Endothelial cell of umbilical vein (primary cell): Measurements from ENCODE around the gene PPM1J. TPM values are rescaled to one million over a fixed set of nuclear protein-coding genes. Genes with fewer than 3 reads are reported as not detected.

Source experiments
- BruUV-seq: library from RNA; stranded (reverse); fragments of 400-500 nt; replicated peaks from 2 replicates; lab custom pipeline; 2021; lab: Mats Ljungman, UMichigan
- CTCF ChIA-PET: fragments of 300-600, 350-600 bp; sonication (Branson Sonifier 250); formaldehyde crosslinking; loops from one replicate; lab custom pipeline; 2021; ENCODE audit warnings: antibody characterized with exemption, inconsistent platforms; lab: Charles Lee
- POLR2A ChIA-PET: fragments of 300-600, 350-600 bp; sonication (Branson Sonifier 250); formaldehyde crosslinking; loops from one replicate; lab custom pipeline; 2021; ENCODE audit warnings: antibody characterized with exemption, inconsistent platforms; lab: Charles Lee
- DNase-seq: peaks from one replicate; pipeline ENCODE4 v3.0.0-alpha.2; 2011; ENCODE audit warnings: low read depth, low spot score
- FAIRE-seq: peaks from 2 replicates; lab custom pipeline; 2011; peaks lifted over from hg19 to GRCh38; lab: Jason Lieb, UNC
- H2AFZ ChIP-seq: 2 replicates; pipeline ENCODE4 v1.6.0; 2012; ENCODE audit warnings: low read depth, low read length, control low read depth, inconsistent platforms
- H3K27ac ChIP-seq: 2 replicates; pipeline ENCODE4 v1.5.1; 2011; ENCODE audit warnings: low read depth, mild to moderate bottlenecking, control low read depth, low read length, moderate library complexity; ENCODE audit not compliant: insufficient read depth
- H3K27me3 ChIP-seq, 2 experiments: 2 replicates each; pipeline versions ENCODE4 v1.6.0 to v1.6.1; 2011; ENCODE audit warnings: low read length in 2 of 2, mixed read lengths in 1 of 2; ENCODE audit not compliant: control insufficient read depth in 2 of 2, insufficient read depth in 2 of 2
- H3K36me3 ChIP-seq, 2 experiments: 2 replicates in 1 of 2; 3 replicates in 1 of 2; pipeline ENCODE4 v1.5.1; 2011; ENCODE audit warnings: low read length in 2 of 2, mild to moderate bottlenecking in 1 of 2, moderate library complexity in 1 of 2; ENCODE audit not compliant: control insufficient read depth in 2 of 2, insufficient read depth in 2 of 2; ENCODE audit errors: extremely low read depth in 1 of 2
- H3K4me1 ChIP-seq: 3 replicates; pipeline ENCODE4 v1.5.1; 2011; ENCODE audit warnings: mild to moderate bottlenecking, low read length; ENCODE audit not compliant: control insufficient read depth, insufficient read depth; ENCODE audit errors: extremely low read depth
- H3K4me2 ChIP-seq: 2 replicates; pipeline ENCODE4 v1.6.1; 2011; ENCODE audit warnings: low read length, control low read depth, mixed read lengths; ENCODE audit not compliant: insufficient read depth
- H3K4me3 ChIP-seq, 3 experiments: fragments of 200-600 bp in 1 of 3; sonication (generic), shearing (Covaris generic) in 1 of 3; replicated peaks in 1 of 3; 2 replicates each; pipeline ENCODE4 v1.5.1; 2011 to 2016; ENCODE audit warnings: control low read depth in 3 of 3, low read length in 3 of 3, mild to moderate bottlenecking in 2 of 3, inconsistent platforms in 1 of 3, low read depth in 1 of 3, moderate library complexity in 1 of 3; ENCODE audit not compliant: insufficient read depth in 1 of 3
- H3K79me2 ChIP-seq: 2 replicates; pipeline ENCODE4 v1.6.0; 2012; ENCODE audit warnings: low read length, inconsistent platforms; ENCODE audit not compliant: control insufficient read depth, insufficient read depth
- H3K9ac ChIP-seq: replicated peaks from 2 replicates; pipeline ENCODE3; 2011; ENCODE audit warnings: low read length, control low read depth; ENCODE audit not compliant: insufficient read depth; ENCODE audit errors: extremely low read depth
- H3K9me1 ChIP-seq: replicated peaks from 3 replicates; pipeline ENCODE4 v1.6.0; 2011; ENCODE audit warnings: mild to moderate bottlenecking, low read length; ENCODE audit not compliant: control insufficient read depth, insufficient read depth; ENCODE audit errors: extremely low read depth
- H3K9me3 ChIP-seq: replicated peaks from 2 replicates; pipeline ENCODE4 v1.5.1; 2012; ENCODE audit warnings: low read length, inconsistent platforms; ENCODE audit not compliant: control insufficient read depth, insufficient read depth
- H4K20me1 ChIP-seq: replicated peaks from 2 replicates; pipeline ENCODE3; 2011; ENCODE audit warnings: mild to moderate bottlenecking, low read length; ENCODE audit not compliant: control insufficient read depth, insufficient read depth; ENCODE audit errors: extremely low read depth
- EZH2 ChIP-seq: IDR thresholded peaks from 2 replicates; pipeline ENCODE4 v1.6.1; 2012; ENCODE audit warnings: borderline replicate concordance, low read depth, mild to moderate bottlenecking, moderate library complexity, low read length, inconsistent platforms; ENCODE audit not compliant: severe bottlenecking
- GATA2 ChIP-seq: IDR thresholded peaks from 2 replicates; pipeline ENCODE4 v1.7.0; 2011; ENCODE audit warnings: low read depth, mild to moderate bottlenecking, moderate library complexity, mixed read lengths, low read length; ENCODE audit not compliant: insufficient read length, insufficient read depth
- JUN ChIP-seq: IDR thresholded peaks from 2 replicates; pipeline ENCODE4 v1.6.1; 2011; ENCODE audit warnings: borderline replicate concordance, low read depth; ENCODE audit not compliant: insufficient read length, insufficient read depth
- POLR2A ChIP-seq: IDR thresholded peaks from 2 replicates; pipeline ENCODE4 v1.6.1; 2012; ENCODE audit warnings: low read depth, mild to moderate bottlenecking, control low read depth, low read length
- POLR2AphosphoS5 ChIP-seq: IDR thresholded peaks from 2 replicates; pipeline ENCODE4 v1.6.1; 2012; ENCODE audit warnings: low read depth, mild to moderate bottlenecking, control low read depth, low read length, moderate library complexity; ENCODE audit not compliant: insufficient read depth
- dilution Hi-C: fragments of 300-500 bp; cut with MboI; formaldehyde crosslinking; loops from one replicate; pipeline ENCODE4 v1.15.0; 2019; ENCODE audit warnings: low sequenced_read_pairs; ENCODE audit not compliant: extremely low pct_ligation_motif_present
- intact Hi-C: fragments of 100-400 bp; cut with micrococcal nuclease; formaldehyde crosslinking; loops from one replicate; pipeline ENCODE4 v1.10.0; 2022
- polyA plus RNA-seq, 4 experiments: library from polyadenylated mRNA; depleted of rRNA in 3 of 4; stranded (reverse) in 3 of 4; unstranded in 1 of 4; fragments of >200 nt; gene quantifications; 2 replicates each; pipeline versions ENCODE4 v1.2.1 to v1.2.3, GENCODE V29; 2011 to 2012; ENCODE audit warnings: missing spikeins in 1 of 4
- total RNA-seq: library from RNA; stranded (reverse); gene quantifications from 2 replicates; pipeline ENCODE4 v1.2.3, GENCODE V29; 2021
- TF ChIP-seq, protein P1 (sequence below), 2 donors: IDR thresholded peaks; 1 replicate in 1 of 2; 2 replicates in 1 of 2; pipeline ENCODE4 v1.5.1; 2011; ENCODE audit warnings: low read length in 2 of 2, mild to moderate bottlenecking in 2 of 2, moderate library complexity in 2 of 2, control low read depth in 1 of 2, inconsistent platforms in 1 of 2, low read depth in 1 of 2; ENCODE audit not compliant: insufficient read depth in 1 of 2; ENCODE audit errors: extremely low read depth in 1 of 2

PPM1J gene
- total and polyA plus RNA-seq, 2 donors (not counting 3 experiments of a cell fraction or from before 2014, with no cell fraction given): 1.7 to 3.1 TPM

DNA sequence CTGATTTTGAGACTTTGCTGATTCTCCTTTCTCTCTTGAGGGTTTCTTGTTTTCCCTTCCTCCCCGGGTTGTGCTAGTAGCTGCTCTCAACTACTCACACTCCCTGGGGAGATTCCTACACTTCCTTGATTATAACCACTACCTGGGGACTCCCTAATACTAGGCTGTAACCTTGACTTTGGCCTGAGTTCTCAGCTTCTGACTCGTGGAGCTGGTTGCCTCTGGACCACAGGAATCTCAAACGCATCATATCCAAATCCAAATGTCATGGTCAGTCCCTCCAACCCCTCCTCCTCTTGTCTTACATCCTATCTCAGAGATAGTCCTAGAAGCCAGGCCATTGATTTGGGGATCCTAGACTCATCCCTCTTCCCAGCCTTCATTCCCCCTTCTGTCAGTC is 28.7 kb downstream of the PPM1J start:
- Histone ChIP-seq H4K20me1 (no peaks in the 10 kb centered on the region), H3K9me3 (no peaks in the 10 kb centered on the region), H3K4me2 (no peak overlapping the region), H3K9me1 (no peaks in the 10 kb centered on the region), H3K4me1 (no peaks in the 10 kb centered on the region), H3K4me3 (no peak overlapping the region), H2AFZ (no peak overlapping the region), H3K79me2 (no peaks in the 10 kb centered on the region), H3K36me3 (peaks cover 1 to 7% of the 10 kb centered on the region in 2 experiments), H3K27me3 (no peaks in the 10 kb centered on the region), H3K27ac (no peak overlapping the region), H3K9ac (no peak overlapping the region)
- CTCF ChIA-PET: interaction anchor here (0.5 to 1.2 kb wide), 2 partner anchors 14 to 63 kb away, joined by 3 to 4 read pairs; no protein-coding TSS in a partner anchor
- FAIRE-seq (no peak), DNase-seq (no peak)
- intact Hi-C loops (no loop called here), dilution Hi-C loops (no loop called here)
- BruUV-seq: no TSS peak
- TF ChIP-seq EZH2 (no peak), GATA2 (no peak), POLR2A (no peak), JUN (no peak), POLR2AphosphoS5 (no peak)
- TF ChIP-seq, protein P1, sequence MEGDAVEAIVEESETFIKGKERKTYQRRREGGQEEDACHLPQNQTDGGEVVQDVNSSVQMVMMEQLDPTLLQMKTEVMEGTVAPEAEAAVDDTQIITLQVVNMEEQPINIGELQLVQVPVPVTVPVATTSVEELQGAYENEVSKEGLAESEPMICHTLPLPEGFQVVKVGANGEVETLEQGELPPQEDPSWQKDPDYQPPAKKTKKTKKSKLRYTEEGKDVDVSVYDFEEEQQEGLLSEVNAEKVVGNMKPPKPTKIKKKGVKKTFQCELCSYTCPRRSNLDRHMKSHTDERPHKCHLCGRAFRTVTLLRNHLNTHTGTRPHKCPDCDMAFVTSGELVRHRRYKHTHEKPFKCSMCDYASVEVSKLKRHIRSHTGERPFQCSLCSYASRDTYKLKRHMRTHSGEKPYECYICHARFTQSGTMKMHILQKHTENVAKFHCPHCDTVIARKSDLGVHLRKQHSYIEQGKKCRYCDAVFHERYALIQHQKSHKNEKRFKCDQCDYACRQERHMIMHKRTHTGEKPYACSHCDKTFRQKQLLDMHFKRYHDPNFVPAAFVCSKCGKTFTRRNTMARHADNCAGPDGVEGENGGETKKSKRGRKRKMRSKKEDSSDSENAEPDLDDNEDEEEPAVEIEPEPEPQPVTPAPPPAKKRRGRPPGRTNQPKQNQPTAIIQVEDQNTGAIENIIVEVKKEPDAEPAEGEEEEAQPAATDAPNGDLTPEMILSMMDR (IDR thresholded peaks at IDR 0.05; ENCODE audit: extremely low read depth in 1 of 2, insufficient read depth in 1 of 2, low read depth in 1 of 2, low read length in 2 of 2): no peak
- POLR2A ChIA-PET: no interaction called here
